HCT116 (cell line): ENCODE data around the gene AP1AR. TPM values are rescaled to one million over a fixed set of nuclear protein-coding genes. Genes with fewer than 3 reads are reported as not detected.

Experiments
- ATAC-seq: fragments of 200-7000 bp; cut with Tn5 transposase; 2 replicates; pipeline ENCODE4 v1.9.1; 2020; ENCODE audit warnings: mild to moderate bottlenecking, moderate library complexity
- BruUV-seq: library from RNA; stranded (reverse); fragments of 400-500 nt; replicated peaks from 2 replicates; lab custom pipeline; 2021; lab: Mats Ljungman, UMichigan
- CTCF ChIA-PET: fragments of 300-600 bp; sonication (Branson Sonifier 250); formaldehyde crosslinking; loops from one replicate; lab custom pipeline; 2021; ENCODE audit warnings: antibody characterized with exemption; lab: Charles Lee
- POLR2A ChIA-PET: fragments of 300-600, 350-600 bp; sonication (Branson Sonifier 250); formaldehyde crosslinking; loops from one replicate; lab custom pipeline; 2021; ENCODE audit warnings: antibody characterized with exemption; lab: Charles Lee
- RAD21 ChIA-PET, 2 experiments: fragments of 300-600 bp; sonication (Branson Sonifier 250); formaldehyde crosslinking; loops; one replicate each; lab custom pipeline; 2023; ENCODE audit warnings: low total read pairs in 2 of 2; ENCODE audit not compliant: uncharacterized antibody in 2 of 2, unreplicated experiment in 2 of 2, low non-redundant PET in 1 of 2; lab: Charles Lee
- DNase-seq: peaks from one replicate; pipeline ENCODE4 v3.0.0-alpha.2; 2010; ENCODE audit warnings: low read depth, low spot score
- H2AFZ ChIP-seq: fragments of 200-600 bp; shearing (Covaris generic), sonication (generic); 2 replicates; pipeline ENCODE4 v1.6.1; 2017; ENCODE audit warnings: low read depth, mixed run types, mixed read lengths, antibody characterized with exemption, low read length; ENCODE audit not compliant: poor library complexity, severe bottlenecking
- H3K27ac ChIP-seq: 2 replicates; pipeline ENCODE4 v1.5.1; 2012; ENCODE audit warnings: low read depth, low read length
- H3K27me3 ChIP-seq: fragments of 200-600 bp; sonication (generic); 2 replicates; pipeline ENCODE4 v1.6.1; 2016; ENCODE audit warnings: mixed run types, low read length, mixed read lengths; ENCODE audit not compliant: insufficient read depth
- H3K36me3 ChIP-seq, 2 experiments: fragments of 200-500 bp in 1 of 2; fragments of 200-600 bp in 1 of 2; sonication (Bioruptor generic) in 1 of 2; sonication (generic) in 1 of 2; 2 replicates each; pipeline versions ENCODE4 v1.5.1 to v1.6.1; 2014 to 2016; ENCODE audit warnings: low read length in 2 of 2, inconsistent platforms in 1 of 2, mixed read lengths in 1 of 2, mixed run types in 1 of 2; ENCODE audit not compliant: insufficient read depth in 2 of 2, control insufficient read depth in 1 of 2
- H3K4me1 ChIP-seq, 2 experiments: fragments of 200-600 bp in 1 of 2; sonication (generic) in 1 of 2; 2 replicates each; pipeline versions ENCODE4 v1.5.1 to v1.6.1; 2012 to 2017; ENCODE audit warnings: low read length in 2 of 2, inconsistent platforms in 1 of 2, mild to moderate bottlenecking in 1 of 2, mixed read lengths in 1 of 2, mixed run types in 1 of 2, moderate library complexity in 1 of 2; ENCODE audit not compliant: insufficient read depth in 2 of 2, control insufficient read depth in 1 of 2
- H3K4me2 ChIP-seq: fragments of 200-600 bp; sonication (generic); 2 replicates; pipeline ENCODE4 v1.6.1; 2017; ENCODE audit warnings: mixed run types, low read length, mixed read lengths
- H3K4me3 ChIP-seq, 2 experiments: fragments of 200-600 bp in 1 of 2; sonication (generic) in 1 of 2; replicated peaks in 1 of 2; 2 replicates each; pipeline ENCODE4 v1.5.1; 2011 to 2016; ENCODE audit warnings: low read length in 2 of 2, control low read depth in 1 of 2, low read depth in 1 of 2, mild to moderate bottlenecking in 1 of 2, mixed read lengths in 1 of 2, mixed run types in 1 of 2
- H3K79me2 ChIP-seq: fragments of 200-600 bp; sonication (generic); 2 replicates; pipeline ENCODE4 v1.6.1; 2017; ENCODE audit warnings: mild to moderate bottlenecking, mixed run types, low read length, moderate library complexity, mixed read lengths; ENCODE audit not compliant: insufficient read depth
- H3K9ac ChIP-seq: fragments of 200-600 bp; sonication (generic); 2 replicates; pipeline ENCODE4 v1.6.1; 2016; ENCODE audit warnings: low read length, mixed read lengths
- H3K9me2 ChIP-seq: fragments of 200-600 bp; sonication (generic), shearing (Covaris generic); 2 replicates; pipeline ENCODE4 v1.6.1; 2017; ENCODE audit warnings: mixed run types, mild to moderate bottlenecking, moderate library complexity; ENCODE audit not compliant: insufficient read depth
- H3K9me3 ChIP-seq, 2 experiments: fragments of 200-500 bp in 1 of 2; fragments of 200-600 bp in 1 of 2; sonication (Bioruptor generic) in 1 of 2; sonication (generic) in 1 of 2; 2 replicates each; pipeline ENCODE4 v1.6.1; 2014 to 2017; ENCODE audit warnings: low read length in 2 of 2, mixed read lengths in 2 of 2, inconsistent platforms in 1 of 2, low read depth in 1 of 2, mild to moderate bottlenecking in 1 of 2, mixed run types in 1 of 2, moderate library complexity in 1 of 2; ENCODE audit not compliant: control insufficient read depth in 1 of 2, insufficient read depth in 1 of 2
- H4K20me1 ChIP-seq: fragments of 200-600 bp; sonication (generic), shearing (Covaris generic); 2 replicates; pipeline ENCODE4 v1.6.1; 2017; ENCODE audit warnings: mixed run types, mild to moderate bottlenecking, moderate library complexity; ENCODE audit not compliant: insufficient read depth
- CBX3 ChIP-seq: IDR thresholded peaks from 2 replicates; pipeline ENCODE4 v1.6.1; 2012; ENCODE audit warnings: low read depth
- EZH2 ChIP-seq: fragments of 200-600 bp; sonication (generic); IDR thresholded peaks from 2 replicates; pipeline ENCODE4 v1.6.1; 2017; ENCODE audit warnings: antibody characterized with exemption, mixed run types
- FOSL1 ChIP-seq: IDR thresholded peaks from 2 replicates; pipeline ENCODE4 v1.6.1; 2012; ENCODE audit warnings: low read depth
- RAD21 ChIP-seq: IDR thresholded peaks from 2 replicates; pipeline ENCODE4 v1.6.1; 2012; ENCODE audit warnings: low read depth, mild to moderate bottlenecking
- SP1 ChIP-seq: IDR thresholded peaks from 2 replicates; pipeline ENCODE4 v1.6.1; 2012; ENCODE audit warnings: low read depth
- intact Hi-C: fragments of 100-400 bp; cut with micrococcal nuclease; formaldehyde crosslinking; loops from 2 replicates; pipeline ENCODE4 v1.10.0; 2022
- total RNA-seq: library from RNA; stranded (reverse); gene quantifications from one replicate; pipeline ENCODE4 v1.2.1, GENCODE V29; 2021; ENCODE audit not compliant: unreplicated experiment
- TF ChIP-seq, protein P1 (sequence below), 3 experiments: fragments of 200-600 bp in 1 of 3; sonication (generic) in 1 of 3; IDR thresholded peaks in 2 of 3; conservative IDR thresholded peaks in 1 of 3; 2 replicates each; pipeline ENCODE4 v1.5.1; 2012 to 2017; ENCODE audit warnings: low read depth in 2 of 3, low read length in 2 of 3, antibody characterized with exemption in 1 of 3, borderline replicate concordance in 1 of 3, control low read depth in 1 of 3, mild to moderate bottlenecking in 1 of 3, mixed read lengths in 1 of 3, mixed run types in 1 of 3, moderate library complexity in 1 of 3; ENCODE audit not compliant: insufficient read depth in 1 of 3

The AP1AR gene
- total RNA-seq, 1 experiment from 2014 or later = 56.7 TPM

DNA sequence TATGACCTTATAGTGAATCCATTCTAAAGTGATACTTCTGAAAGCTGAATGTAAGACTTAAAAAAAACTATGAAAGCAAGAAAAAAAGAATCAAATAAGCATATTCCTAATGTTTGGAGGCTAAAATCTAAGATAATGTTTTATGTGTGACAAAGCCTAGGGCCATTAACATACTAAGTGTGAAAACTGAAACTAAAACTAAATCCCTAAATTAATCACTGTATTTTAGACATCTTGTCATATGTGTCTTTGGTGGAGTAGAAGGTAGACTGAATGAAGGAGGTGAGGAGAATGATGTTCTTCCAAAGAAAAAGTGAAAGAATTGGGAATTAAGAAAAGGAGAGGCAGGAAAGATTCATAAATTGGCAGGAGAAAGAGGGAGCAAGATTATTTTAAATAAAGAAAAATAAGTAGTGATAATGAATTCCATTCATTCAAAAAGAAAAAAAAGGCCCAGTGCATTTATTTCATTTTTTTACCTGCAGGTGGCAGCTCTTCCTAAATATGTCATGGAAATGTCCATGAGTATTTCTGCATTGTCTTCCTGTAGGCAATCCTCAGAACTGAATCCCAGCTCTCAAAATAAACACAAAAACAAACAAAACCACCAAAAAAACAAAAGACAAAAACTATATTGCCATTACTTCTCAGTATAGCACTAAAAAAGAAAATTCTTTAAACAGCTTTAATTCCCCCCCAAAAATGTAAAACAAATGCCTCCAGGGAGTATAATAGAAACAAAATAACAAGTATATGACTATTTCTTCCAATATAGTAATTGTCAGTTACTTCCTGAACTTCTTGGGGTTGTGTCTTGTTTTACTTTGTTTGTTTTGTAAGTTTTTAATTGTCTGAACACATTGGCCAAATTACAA is 17.0 kb upstream of the AP1AR start:
- H3K9ac ChIP-seq = no peak overlapping the region
- CTCF ChIA-PET = interaction anchor here (0.7 to 1.6 kb wide), 8 partner anchors 9 to 310 kb away, joined by 3 to 7 read pairs (median 4); no protein-coding TSS in a partner anchor
- DNase-seq (peak; percentile 28), ATAC-seq (peak; percentile 70)
- H3K4me1 ChIP-seq = no peaks in the 10 kb centered on the region
- no TSS peak for BruUV-seq
- TF ChIP-seq SP1 (0 out of 2 replicates have a peak, but pooled peaks have one; percentile 19), EZH2 (no peak), CBX3 (0 out of 2 replicates have a peak, but pooled peaks have one; percentile 20), RAD21 (peak; percentile 57), FOSL1 (peak; percentile 9; the same call in 1 of the 2 replicates)
- TF ChIP-seq, protein P1, sequence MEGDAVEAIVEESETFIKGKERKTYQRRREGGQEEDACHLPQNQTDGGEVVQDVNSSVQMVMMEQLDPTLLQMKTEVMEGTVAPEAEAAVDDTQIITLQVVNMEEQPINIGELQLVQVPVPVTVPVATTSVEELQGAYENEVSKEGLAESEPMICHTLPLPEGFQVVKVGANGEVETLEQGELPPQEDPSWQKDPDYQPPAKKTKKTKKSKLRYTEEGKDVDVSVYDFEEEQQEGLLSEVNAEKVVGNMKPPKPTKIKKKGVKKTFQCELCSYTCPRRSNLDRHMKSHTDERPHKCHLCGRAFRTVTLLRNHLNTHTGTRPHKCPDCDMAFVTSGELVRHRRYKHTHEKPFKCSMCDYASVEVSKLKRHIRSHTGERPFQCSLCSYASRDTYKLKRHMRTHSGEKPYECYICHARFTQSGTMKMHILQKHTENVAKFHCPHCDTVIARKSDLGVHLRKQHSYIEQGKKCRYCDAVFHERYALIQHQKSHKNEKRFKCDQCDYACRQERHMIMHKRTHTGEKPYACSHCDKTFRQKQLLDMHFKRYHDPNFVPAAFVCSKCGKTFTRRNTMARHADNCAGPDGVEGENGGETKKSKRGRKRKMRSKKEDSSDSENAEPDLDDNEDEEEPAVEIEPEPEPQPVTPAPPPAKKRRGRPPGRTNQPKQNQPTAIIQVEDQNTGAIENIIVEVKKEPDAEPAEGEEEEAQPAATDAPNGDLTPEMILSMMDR (IDR thresholded peaks at IDR 0.05 in 2 of 3, conservative IDR thresholded peaks at IDR 0.05 in 1 of 3; ENCODE audit: borderline replicate concordance in 1 of 3, insufficient read depth in 1 of 3, low read depth in 2 of 3, low read length in 2 of 3) = peak; percentile 40 to 67 (median 46)
- H3K27ac ChIP-seq = no peak overlapping the region
- no peaks in the 10 kb centered on the region; a peak in 1 of 4 replicates for H3K9me3 ChIP-seq
- POLR2A ChIA-PET = no interaction called here
- no peaks in the 10 kb centered on the region for H3K79me2 ChIP-seq
- no peak overlapping the region for H3K4me2 ChIP-seq
- H3K27me3 ChIP-seq = no peaks in the 10 kb centered on the region
- no peaks in the 10 kb centered on the region for H3K36me3 ChIP-seq
- H3K4me3 ChIP-seq = no peak overlapping the region
- no peaks in the 10 kb centered on the region for H4K20me1 ChIP-seq
- H2AFZ ChIP-seq = peak overlapping the region; percentile 85
- H3K9me2 ChIP-seq = no peaks in the 10 kb centered on the region
- intact Hi-C loops = no loop called here
- RAD21 ChIA-PET = no interaction called here
